Calu3 (cell line): ENCODE data around the gene IFITM2. TPM values are rescaled to one million over a fixed set of nuclear protein-coding genes. Genes with fewer than 3 reads are reported as not detected.

ENCODE experiments used
- BruUV-seq: library from RNA; stranded (reverse); fragments of 400-500 nt; replicated peaks from 2 replicates; lab custom pipeline; 2021; lab: Mats Ljungman, UMichigan
- CTCF ChIA-PET: fragments of 300-600 bp; sonication (Branson Sonifier 250); formaldehyde crosslinking; loops from one replicate; lab custom pipeline; 2022; ENCODE audit warnings: antibody characterized with exemption; lab: Charles Lee
- DNase-seq: peaks from one replicate; pipeline ENCODE4 v3.0.0; 2022
- H3K27ac Mint-ChIP-seq: one replicate; pipeline ENCODE4 v1.8.0; 2022; ENCODE audit warnings: mixed read lengths; ENCODE audit not compliant: unreplicated experiment
- H3K27me3 Mint-ChIP-seq: one replicate; pipeline ENCODE4 v1.8.0; 2022; ENCODE audit warnings: mixed read lengths; ENCODE audit not compliant: unreplicated experiment
- H3K36me3 Mint-ChIP-seq: one replicate; pipeline ENCODE4 v1.8.0; 2022; ENCODE audit warnings: mild to moderate bottlenecking, moderate library complexity, mixed read lengths; ENCODE audit not compliant: insufficient read depth, unreplicated experiment
- H3K4me1 Mint-ChIP-seq: one replicate; pipeline ENCODE4 v1.8.0; 2022; ENCODE audit warnings: mild to moderate bottlenecking, low read depth, mixed read lengths; ENCODE audit not compliant: unreplicated experiment
- H3K4me3 Mint-ChIP-seq: one replicate; pipeline ENCODE4 v1.8.0; 2022; ENCODE audit warnings: mild to moderate bottlenecking, low read depth, moderate library complexity, mixed read lengths; ENCODE audit not compliant: unreplicated experiment
- H3K9me3 Mint-ChIP-seq: one replicate; pipeline ENCODE4 v1.8.0; 2022; ENCODE audit warnings: low read depth, mixed read lengths; ENCODE audit not compliant: unreplicated experiment
- intact Hi-C: fragments of 100-400 bp; cut with micrococcal nuclease; formaldehyde crosslinking; loops from one replicate; pipeline ENCODE4 v1.10.0; 2022; ENCODE audit not compliant: unreplicated experiment
- total RNA-seq: library from RNA; stranded (reverse); gene quantifications from 2 replicates; pipeline ENCODE4 v1.2.3, GENCODE V29; 2022
- TF ChIP-seq, protein P1 (sequence below): fragments of 200-600 bp; IDR thresholded peaks from one replicate; pipeline ENCODE4 v1.8.0; 2022; ENCODE audit warnings: antibody characterized with exemption; ENCODE audit not compliant: unreplicated experiment

The IFITM2 gene
- total RNA-seq, 1 experiment from 2014 or later: 29.1 TPM

DNA sequence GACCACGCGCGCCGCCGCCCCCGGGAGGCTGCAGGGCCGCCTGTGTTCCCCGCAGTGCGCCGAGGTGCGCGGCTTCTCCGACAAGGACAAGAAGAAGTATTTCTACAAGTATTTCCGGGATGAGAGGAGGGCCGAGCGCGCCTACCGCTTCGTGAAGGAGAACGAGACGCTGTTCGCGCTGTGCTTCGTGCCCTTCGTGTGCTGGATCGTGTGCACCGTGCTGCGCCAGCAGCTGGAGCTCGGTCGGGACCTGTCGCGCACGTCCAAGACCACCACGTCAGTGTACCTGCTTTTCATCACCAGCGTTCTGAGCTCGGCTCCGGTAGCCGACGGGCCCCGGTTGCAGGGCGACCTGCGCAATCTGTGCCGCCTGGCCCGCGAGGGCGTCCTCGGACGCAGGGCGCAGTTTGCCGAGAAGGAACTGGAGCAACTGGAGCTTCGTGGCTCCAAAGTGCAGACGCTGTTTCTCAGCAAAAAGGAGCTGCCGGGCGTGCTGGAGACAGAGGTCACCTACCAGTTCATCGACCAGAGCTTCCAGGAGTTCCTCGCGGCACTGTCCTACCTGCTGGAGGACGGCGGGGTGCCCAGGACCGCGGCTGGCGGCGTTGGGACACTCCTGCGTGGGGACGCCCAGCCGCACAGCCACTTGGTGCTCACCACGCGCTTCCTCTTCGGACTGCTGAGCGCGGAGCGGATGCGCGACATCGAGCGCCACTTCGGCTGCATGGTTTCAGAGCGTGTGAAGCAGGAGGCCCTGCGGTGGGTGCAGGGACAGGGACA is 26.7 kb upstream of the IFITM2 start:
- BruUV-seq: no TSS peak
- DNase-seq: no peak
- Mint-ChIP-seq H3K36me3 (no peaks in the 10 kb centered on the region), H3K9me3 (peaks cover 5% of the 10 kb centered on the region), H3K4me3 (peak overlapping the region; percentile 21), H3K27ac (no peak overlapping the region), H3K27me3 (peaks cover 90% of the 10 kb centered on the region), H3K4me1 (no peaks in the 10 kb centered on the region)
- intact Hi-C loops: no loop called here
- TF ChIP-seq, protein P1, sequence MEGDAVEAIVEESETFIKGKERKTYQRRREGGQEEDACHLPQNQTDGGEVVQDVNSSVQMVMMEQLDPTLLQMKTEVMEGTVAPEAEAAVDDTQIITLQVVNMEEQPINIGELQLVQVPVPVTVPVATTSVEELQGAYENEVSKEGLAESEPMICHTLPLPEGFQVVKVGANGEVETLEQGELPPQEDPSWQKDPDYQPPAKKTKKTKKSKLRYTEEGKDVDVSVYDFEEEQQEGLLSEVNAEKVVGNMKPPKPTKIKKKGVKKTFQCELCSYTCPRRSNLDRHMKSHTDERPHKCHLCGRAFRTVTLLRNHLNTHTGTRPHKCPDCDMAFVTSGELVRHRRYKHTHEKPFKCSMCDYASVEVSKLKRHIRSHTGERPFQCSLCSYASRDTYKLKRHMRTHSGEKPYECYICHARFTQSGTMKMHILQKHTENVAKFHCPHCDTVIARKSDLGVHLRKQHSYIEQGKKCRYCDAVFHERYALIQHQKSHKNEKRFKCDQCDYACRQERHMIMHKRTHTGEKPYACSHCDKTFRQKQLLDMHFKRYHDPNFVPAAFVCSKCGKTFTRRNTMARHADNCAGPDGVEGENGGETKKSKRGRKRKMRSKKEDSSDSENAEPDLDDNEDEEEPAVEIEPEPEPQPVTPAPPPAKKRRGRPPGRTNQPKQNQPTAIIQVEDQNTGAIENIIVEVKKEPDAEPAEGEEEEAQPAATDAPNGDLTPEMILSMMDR: no peak
- CTCF ChIA-PET: interaction anchor here (0.5 to 0.7 kb wide), 3 partner anchors 23 to 113 kb away, joined by 3 to 4 read pairs (median 3); partner anchors contain the start of gene PKP3

DNA sequence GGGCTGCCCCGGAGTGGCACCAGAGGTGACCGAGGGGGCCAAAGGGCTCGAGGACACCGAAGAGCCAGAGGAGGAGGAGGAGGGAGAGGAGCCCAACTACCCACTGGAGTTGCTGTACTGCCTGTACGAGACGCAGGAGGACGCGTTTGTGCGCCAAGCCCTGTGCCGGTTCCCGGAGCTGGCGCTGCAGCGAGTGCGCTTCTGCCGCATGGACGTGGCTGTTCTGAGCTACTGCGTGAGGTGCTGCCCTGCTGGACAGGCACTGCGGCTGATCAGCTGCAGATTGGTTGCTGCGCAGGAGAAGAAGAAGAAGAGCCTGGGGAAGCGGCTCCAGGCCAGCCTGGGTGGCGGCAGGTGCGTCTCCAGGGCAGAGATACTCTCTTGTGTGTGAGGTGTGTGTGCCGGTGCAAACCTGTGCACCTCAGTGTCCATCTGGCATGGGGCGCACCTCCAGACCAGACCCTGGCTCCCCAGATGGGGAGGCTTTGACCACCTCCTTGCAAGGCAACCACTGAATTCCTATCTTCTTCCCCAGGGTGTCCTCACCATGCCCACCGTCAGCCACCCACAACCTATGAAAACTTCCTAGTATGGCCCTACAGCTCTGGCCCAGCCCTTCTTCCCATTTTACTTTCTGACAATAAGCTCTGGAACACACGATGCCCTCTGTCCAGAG is 26.0 kb upstream of the IFITM2 start:
- Mint-ChIP-seq H3K4me3 (no peak overlapping the region), H3K27ac (no peak overlapping the region), H3K4me1 (no peaks in the 10 kb centered on the region), H3K9me3 (peaks cover 3% of the 10 kb centered on the region), H3K36me3 (no peaks in the 10 kb centered on the region), H3K27me3 (peaks cover 90% of the 10 kb centered on the region)
- BruUV-seq: no TSS peak
- CTCF ChIA-PET: no interaction called here
- intact Hi-C loops: no loop called here
- TF ChIP-seq, protein P1: no peak
- no peak for DNase-seq

DNA sequence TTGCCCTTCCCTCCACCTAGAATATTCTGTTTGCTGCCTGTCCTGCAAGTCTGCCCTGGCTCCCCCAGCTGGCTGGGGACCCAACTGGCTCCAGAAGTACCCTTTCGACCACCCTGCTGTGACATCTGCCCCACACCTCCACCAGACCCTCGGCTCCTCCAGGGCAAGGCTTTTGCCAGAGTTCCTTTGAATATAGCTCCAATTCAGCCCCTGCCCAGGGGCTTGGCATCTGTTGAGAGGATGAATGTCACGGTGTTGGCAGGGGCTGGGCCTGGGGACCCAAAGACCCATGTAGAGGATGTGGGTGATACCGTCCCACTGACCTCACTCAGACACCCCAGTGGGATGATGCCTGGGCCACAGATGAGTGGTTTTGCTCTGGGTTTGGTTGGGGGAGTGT is 25.4 kb upstream of the IFITM2 start:
- no peak for DNase-seq
- H3K4me1 Mint-ChIP-seq: no peaks in the 10 kb centered on the region
- no TSS peak for BruUV-seq
- TF ChIP-seq, protein P1: no peak
- CTCF ChIA-PET: no interaction called here
- no peaks in the 10 kb centered on the region for H3K9me3 Mint-ChIP-seq
- intact Hi-C loops: no loop called here
- H3K27me3 Mint-ChIP-seq: peaks cover 90% of the 10 kb centered on the region
- no peak overlapping the region for H3K4me3 Mint-ChIP-seq
- H3K27ac Mint-ChIP-seq: no peak overlapping the region
- no peaks in the 10 kb centered on the region for H3K36me3 Mint-ChIP-seq

DNA sequence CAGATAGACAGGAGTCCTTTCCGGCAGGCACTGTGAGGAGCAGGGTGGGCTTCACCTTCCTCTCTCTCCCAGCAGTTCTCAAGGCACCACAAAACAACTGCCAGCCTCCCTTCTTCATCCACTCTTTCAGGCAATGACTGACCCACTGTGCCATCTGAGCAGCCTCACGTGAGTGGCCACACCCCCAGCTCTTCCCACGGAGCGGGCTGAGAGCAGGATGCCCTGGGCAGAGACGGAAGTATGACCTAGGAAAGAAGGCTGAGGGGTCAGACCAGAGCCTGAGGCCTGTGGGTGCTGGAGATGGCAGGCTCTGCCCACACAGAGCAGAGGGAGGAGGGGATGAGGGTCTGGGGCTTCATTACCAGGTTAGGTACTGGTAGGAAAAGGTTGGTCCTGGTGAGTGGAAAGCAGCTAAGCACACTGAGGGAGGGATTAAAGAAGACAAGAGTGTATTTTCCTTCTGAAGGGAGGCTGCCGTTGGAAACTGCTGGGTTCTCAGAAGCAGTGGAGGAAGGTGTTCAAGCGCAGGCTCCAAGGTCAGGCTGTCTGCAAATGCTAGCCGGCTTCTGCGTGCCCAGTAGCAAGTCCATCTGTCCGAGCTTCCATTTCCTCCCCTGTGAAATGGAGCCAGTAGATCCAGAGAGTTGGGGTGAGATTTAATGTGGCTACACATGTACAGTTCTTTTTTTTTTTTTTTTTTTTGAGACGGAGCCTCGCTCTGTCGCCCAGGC is 24.8 kb upstream of the IFITM2 start:
- intact Hi-C loops: no loop called here
- TF ChIP-seq, protein P1: no peak
- no peak for DNase-seq
- no TSS peak for BruUV-seq
- H3K36me3 Mint-ChIP-seq: no peaks in the 10 kb centered on the region
- H3K4me1 Mint-ChIP-seq: peaks cover 4% of the 10 kb centered on the region
- no peaks in the 10 kb centered on the region for H3K9me3 Mint-ChIP-seq
- H3K4me3 Mint-ChIP-seq: no peak overlapping the region
- no peak overlapping the region for H3K27ac Mint-ChIP-seq
- CTCF ChIA-PET: no interaction called here
- H3K27me3 Mint-ChIP-seq: peaks cover 90% of the 10 kb centered on the region
